H9 (cell line): Measurements from ENCODE around the gene DCP1B. TPM values are rescaled to one million over a fixed set of nuclear protein-coding genes. Genes with fewer than 3 reads are reported as not detected.

Experiments
- DNase-seq: peaks from one replicate; pipeline ENCODE4 v3.0.0-alpha.2; 2017
- H2AFZ ChIP-seq: one replicate; pipeline ENCODE4 v1.6.1; 2013; ENCODE audit warnings: mild to moderate bottlenecking, low read length, control low read depth, moderate library complexity
- H2AK5ac ChIP-seq: 2 replicates; pipeline ENCODE4 v1.6.1; 2013; ENCODE audit warnings: low read length, control low read depth, mixed read lengths; ENCODE audit not compliant: insufficient read length
- H2BK120ac ChIP-seq: one replicate; pipeline ENCODE4 v1.6.1; 2013; ENCODE audit warnings: low read depth, mild to moderate bottlenecking, low read length, control low read depth, inconsistent platforms; ENCODE audit not compliant: poor library complexity, severe bottlenecking
- H2BK12ac ChIP-seq: 2 replicates; pipeline ENCODE4 v1.6.1; 2013; ENCODE audit warnings: low read length, control low read depth, mixed read lengths, low read depth; ENCODE audit not compliant: insufficient read length
- H2BK15ac ChIP-seq: 2 replicates; pipeline ENCODE4 v1.6.1; 2013; ENCODE audit warnings: low read depth, low read length, control low read depth
- H2BK20ac ChIP-seq: one replicate; pipeline ENCODE4 v1.6.1; 2013; ENCODE audit warnings: low read depth, mild to moderate bottlenecking, low read length, control low read depth, inconsistent platforms; ENCODE audit not compliant: poor library complexity, severe bottlenecking
- H2BK5ac ChIP-seq: 2 replicates; pipeline ENCODE4 v1.6.1; 2013; ENCODE audit warnings: low read length, control low read depth, mixed read lengths; ENCODE audit not compliant: insufficient read length
- H3K14ac ChIP-seq: 2 replicates; pipeline ENCODE4 v1.6.1; 2013; ENCODE audit warnings: low read length, control low read depth; ENCODE audit not compliant: insufficient read depth
- H3K18ac ChIP-seq: 2 replicates; pipeline ENCODE4 v1.6.1; 2013; ENCODE audit warnings: low read depth, mild to moderate bottlenecking, mixed read lengths, low read length, control low read depth; ENCODE audit not compliant: insufficient read length
- H3K23ac ChIP-seq: 2 replicates; pipeline ENCODE4 v1.6.1; 2013; ENCODE audit warnings: low read length, control low read depth, mixed read lengths, low read depth; ENCODE audit not compliant: insufficient read length
- H3K23me2 ChIP-seq: 2 replicates; pipeline ENCODE4 v1.6.1; 2013; ENCODE audit warnings: low read depth, mild to moderate bottlenecking, mixed read lengths, low read length, control low read depth; ENCODE audit not compliant: insufficient read length, poor library complexity, severe bottlenecking
- H3K27ac ChIP-seq: 2 replicates; pipeline ENCODE4 v1.5.1; 2013; ENCODE audit warnings: low read length, control low read depth, mixed read lengths, low read depth; ENCODE audit not compliant: insufficient read length
- H3K27me3 ChIP-seq: 2 replicates; pipeline ENCODE4 v1.6.1; 2013; ENCODE audit warnings: low read length, control low read depth, inconsistent platforms; ENCODE audit not compliant: insufficient read depth
- H3K4ac ChIP-seq: 2 replicates; pipeline ENCODE4 v1.6.1; 2013; ENCODE audit warnings: low read depth, mild to moderate bottlenecking, control low read depth, inconsistent platforms, low read length, moderate library complexity
- H3K4me1 ChIP-seq: 2 replicates; pipeline ENCODE4 v1.6.1; 2013; ENCODE audit warnings: low read length, control low read depth, inconsistent platforms; ENCODE audit not compliant: insufficient read depth
- H3K4me2 ChIP-seq: 2 replicates; pipeline ENCODE4 v1.6.1; 2013; ENCODE audit warnings: low read length, control low read depth, mixed read lengths; ENCODE audit not compliant: insufficient read length, insufficient read depth
- H3K56ac ChIP-seq: 2 replicates; pipeline ENCODE4 v1.6.1; 2013; ENCODE audit warnings: low read depth, mild to moderate bottlenecking, mixed read lengths, low read length, control low read depth; ENCODE audit not compliant: insufficient read length
- H3K79me1 ChIP-seq: 2 replicates; pipeline ENCODE4 v1.6.1; 2013; ENCODE audit warnings: low read depth, mild to moderate bottlenecking, moderate library complexity, low read length, control low read depth, inconsistent platforms; ENCODE audit not compliant: insufficient read depth, poor library complexity, severe bottlenecking
- H3K79me2 ChIP-seq: 2 replicates; pipeline ENCODE4 v1.6.1; 2013; ENCODE audit warnings: low read length, control low read depth, inconsistent platforms; ENCODE audit not compliant: insufficient read depth
- H3K9ac ChIP-seq: 2 replicates; pipeline ENCODE4 v1.6.1; 2013; ENCODE audit warnings: low read length, control low read depth, mixed read lengths; ENCODE audit not compliant: insufficient read length; ENCODE audit errors: extremely low read depth
- H3K9me3 ChIP-seq: one replicate; pipeline ENCODE4 v1.6.1; 2013; ENCODE audit warnings: low read depth, low read length, inconsistent platforms; ENCODE audit not compliant: control insufficient read depth
- H3T11ph ChIP-seq: one replicate; pipeline ENCODE4 v1.6.1; 2013; ENCODE audit warnings: mild to moderate bottlenecking, low read length, control low read depth, inconsistent platforms
- H4K20me1 ChIP-seq: one replicate; pipeline ENCODE4 v1.6.1; 2013; ENCODE audit not compliant: control insufficient read depth, insufficient read length, insufficient read depth
- H4K5ac ChIP-seq: 2 replicates; pipeline ENCODE4 v1.6.1; 2013; ENCODE audit warnings: low read depth, mild to moderate bottlenecking, mixed read lengths, low read length, control low read depth; ENCODE audit not compliant: insufficient read length
- H4K8ac ChIP-seq: replicated peaks from 2 replicates; pipeline ENCODE4 v1.6.1; 2013; ENCODE audit warnings: low read length, control low read depth, mixed read lengths, low read depth; ENCODE audit not compliant: insufficient read length
- H4K91ac ChIP-seq: 2 replicates; pipeline ENCODE4 v1.6.1; 2013; ENCODE audit warnings: low read depth, mild to moderate bottlenecking, moderate library complexity, mixed read lengths, low read length, control low read depth; ENCODE audit not compliant: insufficient read length
- H3K27ac Mint-ChIP-seq, 3 experiments: 2 replicates in 2 of 3; 3 replicates in 1 of 3; pipeline ENCODE4 v1.8.0; 2020 to 2021; ENCODE audit warnings: mixed read lengths in 3 of 3, mild to moderate bottlenecking in 1 of 3, moderate library complexity in 1 of 3
- H3K27me3 Mint-ChIP-seq: 2 replicates; pipeline ENCODE4 v1.8.0; 2021; ENCODE audit warnings: low read depth, mild to moderate bottlenecking, moderate library complexity, mixed read lengths
- H3K36me3 Mint-ChIP-seq, 3 experiments: 2 replicates in 2 of 3; 3 replicates in 1 of 3; pipeline ENCODE4 v1.8.0; 2020 to 2021; ENCODE audit warnings: low read depth in 3 of 3, mixed read lengths in 3 of 3; ENCODE audit not compliant: insufficient read depth in 1 of 3
- H3K4me1 Mint-ChIP-seq, 2 experiments: 2 replicates each; pipeline ENCODE4 v1.8.0; 2020; ENCODE audit warnings: mixed read lengths in 2 of 2
- H3K4me3 Mint-ChIP-seq, 2 experiments: 2 replicates in 1 of 2; 3 replicates in 1 of 2; pipeline ENCODE4 v1.8.0; 2020 to 2021; ENCODE audit warnings: mild to moderate bottlenecking in 2 of 2, mixed read lengths in 2 of 2, moderate library complexity in 1 of 2
- H3K9me3 Mint-ChIP-seq, 2 experiments: 2 replicates in 1 of 2; 3 replicates in 1 of 2; pipeline ENCODE4 v1.8.0; 2020; ENCODE audit warnings: mild to moderate bottlenecking in 2 of 2, mixed read lengths in 2 of 2, moderate library complexity in 1 of 2
- CTCF ChIP-seq: fragments of 200-600 bp; sonication (generic); conservative IDR thresholded peaks from 3 replicates; pipeline ENCODE4 v1.8.0; 2021; ENCODE audit warnings: antibody characterized with exemption, mild to moderate bottlenecking
- WGBS: extraction: QIAGEN DNeasy Blood & Tissue Kit; methylation state at CpG from one replicate; pipeline ENCODE4 v1.1.7; 2013; ENCODE audit warnings: missing lambda C conversion rate, low lambda C conversion rate, mixed read lengths; ENCODE audit not compliant: insufficient read length; ENCODE audit errors: extremely low coverage; 5-methylcytosine and 5-hydroxymethylcytosine counted together
- total RNA-seq: library from RNA; stranded (reverse); gene quantifications from 2 replicates; pipeline ENCODE4 v1.2.1, GENCODE V29; 2021

The DCP1B gene
- total RNA-seq, 1 experiment from 2014 or later: 11.2 TPM

GRCh38 chr12:2011643-2012607, 7.7 kb upstream of the DCP1B start:
- no peak overlapping the region for H3T11ph ChIP-seq
- peaks cover 27 to 37% of the 10 kb centered on the region in 2 experiments for H3K4me1 Mint-ChIP-seq
- no peaks in the 10 kb centered on the region for H3K27me3 Mint-ChIP-seq
- no peaks in the 10 kb centered on the region for H3K79me2 ChIP-seq
- H2AK5ac ChIP-seq: no peak overlapping the region
- H2BK5ac ChIP-seq: no peak overlapping the region
- no peaks in the 10 kb centered on the region for H3K9me3 ChIP-seq
- no peak overlapping the region for H3K18ac ChIP-seq
- no peak overlapping the region for H3K56ac ChIP-seq
- H4K8ac ChIP-seq: no peak overlapping the region
- H3K14ac ChIP-seq: no peak overlapping the region
- no peak overlapping the region for H3K23ac ChIP-seq
- DNase-seq: no peak
- no peak overlapping the region for H4K5ac ChIP-seq
- no peaks in the 10 kb centered on the region for H3K79me1 ChIP-seq
- no peak overlapping the region for H2AFZ ChIP-seq
- H3K27ac Mint-ChIP-seq: peak overlapping the region in 1 of 3 experiments; percentile 55; a peak in 1 of 7 replicates
- H2BK20ac ChIP-seq: no peak overlapping the region
- no peaks in the 10 kb centered on the region for H3K27me3 ChIP-seq
- H3K9me3 Mint-ChIP-seq: no peaks in the 10 kb centered on the region
- peak; percentile 61 for TF ChIP-seq CTCF
- no peaks in the 10 kb centered on the region for H3K36me3 Mint-ChIP-seq
- H3K4me3 Mint-ChIP-seq: no peak overlapping the region
- no peaks in the 10 kb centered on the region for H3K23me2 ChIP-seq
- no peaks in the 10 kb centered on the region for H3K4me1 ChIP-seq
- no peak overlapping the region for H3K27ac ChIP-seq
- H3K9ac ChIP-seq: no peak overlapping the region
- H2BK15ac ChIP-seq: no peak overlapping the region
- H2BK12ac ChIP-seq: no peak overlapping the region
- H3K4ac ChIP-seq: no peak overlapping the region
- no peak overlapping the region for H2BK120ac ChIP-seq
- WGBS: no CpG with 5 or more reads among the region's 7 CpGs
- no peaks in the 10 kb centered on the region for H4K20me1 ChIP-seq
- H3K4me2 ChIP-seq: no peak overlapping the region
- no peak overlapping the region for H4K91ac ChIP-seq
